OCI-LY3 (cell line): ENCODE data around the gene NDRG4.

Experiments used
- CTCF ChIP-seq: fragments of 200-600, 300-600 bp; sonication (generic); IDR thresholded peaks from 2 replicates; pipeline ENCODE4 v1.5.1; 2014; ENCODE audit warnings: antibody characterized with exemption, low read length, low read depth
- EZH2phosphoT487 ChIP-seq: fragments of 200-600 bp; shearing (Covaris generic); IDR thresholded peaks from 2 replicates; pipeline ENCODE4 v1.6.1; 2018; ENCODE audit warnings: antibody characterized with exemption, mixed run types, low read depth

GRCh38 chr16:58511933-58512815 is 12.2 kb downstream of the NDRG4 start:
- peak; percentile 84 for TF ChIP-seq CTCF
- TF ChIP-seq EZH2phosphoT487 = no peak
